OCI-LY3 (cell line): ENCODE measurements around the gene LEFTY2.

ENCODE experiments used
- H2AFZ ChIP-seq: fragments of 200-600, 300-600 bp; shearing (Covaris generic); 2 replicates; pipeline ENCODE4 v1.6.0; 2014; ENCODE audit warnings: antibody characterized with exemption, low read depth, low read length
- H3K27ac ChIP-seq: fragments of 200-600, 300-600 bp; sonication (generic); 2 replicates; pipeline ENCODE4 v1.5.1; 2014; ENCODE audit warnings: mild to moderate bottlenecking, low read length, moderate library complexity, mixed read lengths
- H3K27me3 ChIP-seq: fragments of 200-600, 300-600 bp; sonication (generic); 2 replicates; pipeline ENCODE4 v1.6.1; 2014; ENCODE audit warnings: low read depth, low read length, mixed read lengths
- H3K36me3 ChIP-seq: fragments of 200-600, 300-600 bp; sonication (generic); replicated peaks from 2 replicates; pipeline ENCODE3; 2014; ENCODE audit warnings: low read depth, low read length, mixed read lengths
- H3K4me1 ChIP-seq: fragments of 300-600, 200-600 bp; sonication (generic); 2 replicates; pipeline ENCODE4 v1.6.1; 2014; ENCODE audit warnings: low read length, mixed read lengths
- H3K4me2 ChIP-seq: fragments of 200-600, 300-600 bp; sonication (generic); 2 replicates; pipeline ENCODE4 v1.6.1; 2014; ENCODE audit warnings: low read length, mixed read lengths
- H3K4me3 ChIP-seq: fragments of 300-600, 200-600 bp; sonication (generic); 2 replicates; pipeline ENCODE4 v1.5.1; 2014; ENCODE audit warnings: antibody characterized with exemption, mild to moderate bottlenecking, low read length, moderate library complexity
- H3K79me2 ChIP-seq: fragments of 300-600, 200-600 bp; shearing (Covaris generic); 2 replicates; pipeline ENCODE4 v1.6.1; 2014; ENCODE audit warnings: mild to moderate bottlenecking, low read length, mixed read lengths
- H3K9ac ChIP-seq: fragments of 300-600, 200-600 bp; shearing (Covaris generic); 2 replicates; pipeline ENCODE4 v1.6.0; 2014; ENCODE audit warnings: mild to moderate bottlenecking, low read length, moderate library complexity
- H3K9me3 ChIP-seq: fragments of 200-600, 300-600 bp; shearing (Covaris generic); 2 replicates; pipeline ENCODE4 v1.6.1; 2014; ENCODE audit warnings: low read length, mixed read lengths; ENCODE audit not compliant: insufficient read depth
- H4K20me1 ChIP-seq: fragments of 200-600, 300-600 bp; sonication (generic); 2 replicates; pipeline ENCODE4 v1.6.1; 2016; ENCODE audit warnings: low read length, mixed read lengths; ENCODE audit not compliant: insufficient read depth
- CTCF ChIP-seq: fragments of 200-600, 300-600 bp; sonication (generic); IDR thresholded peaks from 2 replicates; pipeline ENCODE4 v1.5.1; 2014; ENCODE audit warnings: antibody characterized with exemption, low read length, low read depth
- EZH2phosphoT487 ChIP-seq: fragments of 200-600 bp; shearing (Covaris generic); IDR thresholded peaks from 2 replicates; pipeline ENCODE4 v1.6.1; 2018; ENCODE audit warnings: antibody characterized with exemption, mixed run types, low read depth

Gene LEFTY2

GRCh38 chr1:225944951-225945350 lies 3.9 kb upstream of the LEFTY2 start:
- Histone ChIP-seq H3K27ac (no peak overlapping the region), H3K4me2 (peak overlapping the region; percentile 65), H3K4me1 (peaks cover 28% of the 10 kb centered on the region)

GRCh38 chr1:225944387-225944786 lies 3.4 kb upstream of the LEFTY2 start:
- H3K27ac ChIP-seq, result no peak overlapping the region
- no peak overlapping the region for H3K4me3 ChIP-seq
- no peaks in the 10 kb centered on the region for H3K36me3 ChIP-seq
- no peaks in the 10 kb centered on the region for H4K20me1 ChIP-seq
- no peaks in the 10 kb centered on the region for H3K79me2 ChIP-seq
- H3K27me3 ChIP-seq, result peaks cover 43% of the 10 kb centered on the region
- H3K9ac ChIP-seq, result no peak overlapping the region
- peaks cover 28% of the 10 kb centered on the region for H3K4me1 ChIP-seq
- no peak for TF ChIP-seq CTCF
- no peak for TF ChIP-seq EZH2phosphoT487
- no peak overlapping the region for H2AFZ ChIP-seq
- peak overlapping the region; percentile 65 for H3K4me2 ChIP-seq
- no peaks in the 10 kb centered on the region for H3K9me3 ChIP-seq

More at GRCh38 chr1:225944951-225945350, 3.9 kb upstream of the LEFTY2 start:
- H3K9me3 ChIP-seq, result no peaks in the 10 kb centered on the region
- no peaks in the 10 kb centered on the region for H3K79me2 ChIP-seq
- H3K4me3 ChIP-seq, result peak overlapping the region; percentile 27
- no peaks in the 10 kb centered on the region for H3K36me3 ChIP-seq
- no peak overlapping the region for H3K9ac ChIP-seq
- no peak for TF ChIP-seq CTCF
- peaks cover 43% of the 10 kb centered on the region for H3K27me3 ChIP-seq
- no peak overlapping the region for H2AFZ ChIP-seq
- no peaks in the 10 kb centered on the region for H4K20me1 ChIP-seq

- Histone ChIP-seq H3K9ac (no peak overlapping the region), H3K9me3 (no peaks in the 10 kb centered on the region), H3K27me3 (peaks cover 35% of the 10 kb centered on the region), H3K79me2 (no peaks in the 10 kb centered on the region), H3K4me3 (no peak overlapping the region), H3K36me3 (no peaks in the 10 kb centered on the region), H4K20me1 (no peaks in the 10 kb centered on the region), H3K4me1 (peaks cover 28% of the 10 kb centered on the region), H3K27ac (no peak overlapping the region), H2AFZ (no peak overlapping the region), H3K4me2 (no peak overlapping the region)
- TF ChIP-seq CTCF, result no peak
Observed at GRCh38 chr1:225943582-225943981, 2.6 kb upstream of the LEFTY2 start.

- Histone ChIP-seq H3K4me1 (peaks cover 28% of the 10 kb centered on the region), H3K4me3 (peak overlapping the region; percentile 41), H4K20me1 (no peaks in the 10 kb centered on the region), H3K27me3 (peaks cover 28% of the 10 kb centered on the region), H3K4me2 (peak overlapping the region; percentile 63), H3K9me3 (no peaks in the 10 kb centered on the region), H3K36me3 (no peaks in the 10 kb centered on the region), H2AFZ (no peak overlapping the region), H3K79me2 (no peaks in the 10 kb centered on the region), H3K9ac (no peak overlapping the region), H3K27ac (no peak overlapping the region)
- TF ChIP-seq EZH2phosphoT487 (no peak), CTCF (no peak)
Observed at GRCh38 chr1:225942574-225942973, 1.6 kb upstream of the LEFTY2 start.
